Coronary artery (tissue), 2 donors: ENCODE data around the gene PLA2G4E.

Experiments used
- DNase-seq: peaks from one replicate; pipeline ENCODE4 v3.0.0-alpha.2; 2017; ENCODE audit warnings: low spot score
- H3K27ac ChIP-seq, 2 donors: fragments of 200-600 bp; sonication (generic); one replicate each; pipeline ENCODE4 v1.5.1; 2016 to 2019
- H3K4me3 ChIP-seq: fragments of 200-600 bp; sonication (generic); 2 replicates; pipeline ENCODE4 v1.5.1; 2016; ENCODE audit warnings: mild to moderate bottlenecking, moderate library complexity
- CTCF ChIP-seq: fragments of 200-600 bp; sonication (generic); IDR thresholded peaks from one replicate; pipeline ENCODE4 v1.5.1; 2019; ENCODE audit warnings: antibody characterized with exemption

PLA2G4E gene

GRCh38 chr15:41987246-41987924 lies 33.5 kb downstream of the PLA2G4E start:
- TF ChIP-seq CTCF = no peak

GRCh38 chr15:41985236-41986160 lies 35.3 kb downstream of the PLA2G4E start:
- peak; percentile 64 for DNase-seq
- no peak for TF ChIP-seq CTCF
- Histone ChIP-seq H3K27ac (no peak overlapping the region), H3K4me3 (no peak overlapping the region)

More at GRCh38 chr15:41987246-41987924, 33.5 kb downstream of the PLA2G4E start:
- Histone ChIP-seq H3K4me3 (no peak overlapping the region), H3K27ac (no peak overlapping the region)
- DNase-seq = no peak

- Histone ChIP-seq H3K27ac (no peak overlapping the region), H3K4me3 (no peak overlapping the region)
- no peak for TF ChIP-seq CTCF
- DNase-seq = no peak
Observed at GRCh38 chr15:41984622-41985021, 36.2 kb downstream of the PLA2G4E start.

- H3K27ac ChIP-seq = no peak overlapping the region
- peak; percentile 46 for DNase-seq
- no peak for TF ChIP-seq CTCF
- no peak overlapping the region for H3K4me3 ChIP-seq
Observed at GRCh38 chr15:41983621-41984571, 36.9 kb downstream of the PLA2G4E start.

GRCh38 chr15:41983221-41983620 lies 37.6 kb downstream of the PLA2G4E start:
- no peak overlapping the region for H3K4me3 ChIP-seq
- TF ChIP-seq CTCF = no peak
- H3K27ac ChIP-seq = no peak overlapping the region
- DNase-seq = peak; percentile 55

GRCh38 chr15:41982133-41982930 lies 38.5 kb downstream of the PLA2G4E start:
- Histone ChIP-seq H3K27ac (no peak overlapping the region), H3K4me3 (no peak overlapping the region)
- DNase-seq = peak; percentile 38
- TF ChIP-seq CTCF = no peak
